GM23248 (cell line): Measurements from ENCODE around the gene DNAJB2.

Experiments
- EZH2 ChIP-seq: fragments of 200-600 bp; sonication (generic); IDR thresholded peaks from 2 replicates; pipeline ENCODE4 v1.6.1; 2018; ENCODE audit warnings: antibody characterized with exemption, mild to moderate bottlenecking; ENCODE audit not compliant: insufficient read depth, poor library complexity, severe bottlenecking
- EZH2phosphoT487 ChIP-seq: fragments of 200-600 bp; sonication (generic); IDR thresholded peaks from 2 replicates; pipeline ENCODE4 v1.6.1; 2018; ENCODE audit warnings: antibody characterized with exemption, moderate library complexity, mild to moderate bottlenecking, low read depth; ENCODE audit not compliant: insufficient read depth

DNA sequence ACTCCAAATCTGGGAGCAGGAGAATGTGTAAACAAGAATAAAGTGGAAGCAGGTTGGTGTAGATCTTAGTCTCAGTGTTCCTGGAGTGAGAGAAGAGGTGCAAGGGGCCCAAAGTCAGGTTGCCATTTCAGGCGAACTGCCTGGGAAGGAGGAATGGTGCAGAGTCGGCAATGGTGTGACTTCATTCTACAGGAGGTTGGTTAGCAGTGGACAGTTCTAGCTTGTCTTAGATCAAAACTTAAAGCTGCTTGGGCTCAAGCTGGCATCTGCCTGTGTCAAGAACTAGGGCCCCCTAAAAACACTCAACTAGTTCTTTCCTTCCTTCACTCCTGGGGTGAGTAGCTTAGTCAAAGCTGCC is 30.3 kb upstream of the DNAJB2 start:
- no peak for TF ChIP-seq EZH2
- TF ChIP-seq EZH2phosphoT487, result no peak
